ENCODE results near the gene SEC14L1. TPM values are rescaled to one million over a fixed set of nuclear protein-coding genes. Genes with fewer than 3 reads are reported as not detected.

SEC14L1 gene
- total RNA-seq, 1 experiment from 2014 or later = 279 TPM

- intact Hi-C loops (cut with micrococcal nuclease; ENCODE audit: unreplicated experiment) = no loop called here
- POLR2A ChIA-PET = no interaction called here
- BruUV-seq (replicated peaks) = no TSS peak
- CTCF ChIA-PET = no interaction called here
- DNase-seq (ENCODE audit: low read depth, low spot score) = no peak
- TF ChIP-seq TCF7L2 (IDR thresholded peaks at IDR 0.05; ENCODE audit: low read depth, low read length) (no peak), SIN3A (IDR thresholded peaks at IDR 0.05; ENCODE audit: borderline replicate concordance, insufficient read depth, low read depth, low read length) (no peak), REST (IDR thresholded peaks at IDR 0.05; ENCODE audit: insufficient read depth in 1 of 2, low read depth in 2 of 2, low read length in 1 of 2) (no peak), POLR2AphosphoS5 (IDR thresholded peaks at IDR 0.05; ENCODE audit: low read depth, low read length) (no peak), CTCF (IDR thresholded peaks at IDR 0.05) (no peak)
- no peak for ATAC-seq
- Histone ChIP-seq H3K9me3 (ENCODE audit: control insufficient read depth, insufficient read depth, low read depth, low read length) (no peaks in the 10 kb centered on the region), H3K4me1 (ENCODE audit: control insufficient read depth, insufficient read depth, low read length) (peaks cover 2% of the 10 kb centered on the region; the same call in 1 of the 2 replicates), H3K27ac (ENCODE audit: low read length) (no peak overlapping the region), H3K27me3 (ENCODE audit: control insufficient read depth, insufficient read depth, low read length) (no peaks in the 10 kb centered on the region), H3K4me3 (ENCODE audit: low read depth in 2 of 2, low read length in 2 of 2) (no peak overlapping the region), H3K36me3 (ENCODE audit: control insufficient read depth, insufficient read depth, low read length) (no peaks in the 10 kb centered on the region)
- in situ Hi-C loops (cut with HindIII; ENCODE audit: low pct_unique_long_range_greater_than_20kb, low sequenced_read_pairs) = no loop called here
These were observed 90.5 kb downstream of the SEC14L1 start for GRCh38 chr17:77231076-77231871.

- Histone ChIP-seq H3K27ac (ENCODE audit: low read length) (no peak overlapping the region), H3K36me3 (ENCODE audit: control insufficient read depth, insufficient read depth, low read length) (no peaks in the 10 kb centered on the region), H3K4me3 (ENCODE audit: low read depth in 2 of 2, low read length in 2 of 2) (no peak overlapping the region), H3K27me3 (ENCODE audit: control insufficient read depth, insufficient read depth, low read length) (no peaks in the 10 kb centered on the region), H3K4me1 (ENCODE audit: control insufficient read depth, insufficient read depth, low read length) (peaks cover 2% of the 10 kb centered on the region; the same call in 1 of the 2 replicates), H3K9me3 (ENCODE audit: control insufficient read depth, insufficient read depth, low read depth, low read length) (no peaks in the 10 kb centered on the region)
- TF ChIP-seq TCF7L2 (IDR thresholded peaks at IDR 0.05; ENCODE audit: low read depth, low read length) = no peak
- no TSS peak for BruUV-seq (replicated peaks)
- ChIA-PET CTCF (no interaction called here), POLR2A (no interaction called here)
- in situ Hi-C loops (cut with HindIII; ENCODE audit: low pct_unique_long_range_greater_than_20kb, low sequenced_read_pairs) (no loop called here), intact Hi-C loops (cut with micrococcal nuclease; ENCODE audit: unreplicated experiment) (no loop called here)
- DNase-seq (ENCODE audit: low read depth, low spot score) (no peak), ATAC-seq (no peak)
These were observed 92.4 kb downstream of the SEC14L1 start for GRCh38 chr17:77233127-77233526.

- no peaks in the 10 kb centered on the region for H3K36me3 ChIP-seq (ENCODE audit: control insufficient read depth, insufficient read depth, low read length)
- intact Hi-C loops (cut with micrococcal nuclease; ENCODE audit: unreplicated experiment) (no loop called here), in situ Hi-C loops (cut with HindIII; ENCODE audit: low pct_unique_long_range_greater_than_20kb, low sequenced_read_pairs) (no loop called here)
- H3K4me1 ChIP-seq (ENCODE audit: control insufficient read depth, insufficient read depth, low read length) = peaks cover 2% of the 10 kb centered on the region; the same call in 1 of the 2 replicates
- peak; percentile 25 for DNase-seq (ENCODE audit: low read depth, low spot score)
- no TSS peak for BruUV-seq (replicated peaks)
- ChIA-PET CTCF (no interaction called here), POLR2A (no interaction called here)
- H3K27me3 ChIP-seq (ENCODE audit: control insufficient read depth, insufficient read depth, low read length) = no peaks in the 10 kb centered on the region
- ATAC-seq = peak; percentile 68
- H3K4me3 ChIP-seq (ENCODE audit: low read depth in 2 of 2, low read length in 2 of 2) = no peak overlapping the region
- no peaks in the 10 kb centered on the region for H3K9me3 ChIP-seq (ENCODE audit: control insufficient read depth, insufficient read depth, low read depth, low read length)
- H3K27ac ChIP-seq (ENCODE audit: low read length) = no peak overlapping the region
- no peak for TF ChIP-seq POLR2AphosphoS5 (IDR thresholded peaks at IDR 0.05; ENCODE audit: low read depth, low read length)
These were observed 93.0 kb downstream of the SEC14L1 start for GRCh38 chr17:77233635-77234334.
